ENCODE measurements around the gene PLPP1.

DNA sequence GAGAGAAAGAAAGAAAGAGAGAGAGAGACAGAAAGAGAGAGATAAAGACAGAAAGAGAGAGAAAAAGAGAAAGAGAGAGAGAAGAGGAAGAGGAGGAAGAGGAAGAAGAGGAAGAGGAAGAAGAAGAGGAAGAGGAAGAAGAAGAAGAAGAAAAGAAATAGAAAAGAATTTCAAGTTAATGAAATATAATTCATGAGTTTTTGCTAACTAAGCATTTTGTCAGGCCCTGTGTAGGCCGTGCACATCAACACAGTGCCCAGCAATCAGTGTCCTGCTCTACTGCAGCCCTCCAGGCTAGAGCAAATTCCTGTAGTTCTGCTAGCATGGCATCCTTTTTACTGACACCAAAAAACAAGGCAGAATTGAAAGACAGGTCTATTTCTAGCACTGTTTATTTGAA is 62.1 kb downstream of the PLPP1 start:
- TF ChIP-seq, protein P1, sequence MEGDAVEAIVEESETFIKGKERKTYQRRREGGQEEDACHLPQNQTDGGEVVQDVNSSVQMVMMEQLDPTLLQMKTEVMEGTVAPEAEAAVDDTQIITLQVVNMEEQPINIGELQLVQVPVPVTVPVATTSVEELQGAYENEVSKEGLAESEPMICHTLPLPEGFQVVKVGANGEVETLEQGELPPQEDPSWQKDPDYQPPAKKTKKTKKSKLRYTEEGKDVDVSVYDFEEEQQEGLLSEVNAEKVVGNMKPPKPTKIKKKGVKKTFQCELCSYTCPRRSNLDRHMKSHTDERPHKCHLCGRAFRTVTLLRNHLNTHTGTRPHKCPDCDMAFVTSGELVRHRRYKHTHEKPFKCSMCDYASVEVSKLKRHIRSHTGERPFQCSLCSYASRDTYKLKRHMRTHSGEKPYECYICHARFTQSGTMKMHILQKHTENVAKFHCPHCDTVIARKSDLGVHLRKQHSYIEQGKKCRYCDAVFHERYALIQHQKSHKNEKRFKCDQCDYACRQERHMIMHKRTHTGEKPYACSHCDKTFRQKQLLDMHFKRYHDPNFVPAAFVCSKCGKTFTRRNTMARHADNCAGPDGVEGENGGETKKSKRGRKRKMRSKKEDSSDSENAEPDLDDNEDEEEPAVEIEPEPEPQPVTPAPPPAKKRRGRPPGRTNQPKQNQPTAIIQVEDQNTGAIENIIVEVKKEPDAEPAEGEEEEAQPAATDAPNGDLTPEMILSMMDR (IDR thresholded peaks at IDR 0.05; ENCODE audit: low read depth, low read length), result no peak
- no peak for TF ChIP-seq EZH2phosphoT487 (IDR thresholded peaks at IDR 0.05; ENCODE audit: low read depth)

All from OCI-LY3 (cell line).